Hepatocyte (in vitro differentiated cells): ENCODE measurements around the gene ARRB1.
"Not testable (repeated sequence)": the region's sequence is repeated elsewhere in the genome, so short reads cannot be mapped to it uniquely, and the experiment has no call there.

Experiments
- EZH2 ChIP-seq: fragments of 200-600 bp; sonication (generic); IDR thresholded peaks from 2 replicates; pipeline ENCODE4 v1.6.1; 2016; ENCODE audit warnings: antibody characterized with exemption, mild to moderate bottlenecking, borderline replicate concordance
- TF ChIP-seq, protein P1 (sequence below): fragments of 200-600 bp; sonication (generic); IDR thresholded peaks from 2 replicates; pipeline ENCODE4 v1.5.1; 2016; ENCODE audit warnings: antibody characterized with exemption, mild to moderate bottlenecking; ENCODE audit not compliant: poor library complexity

DNA sequence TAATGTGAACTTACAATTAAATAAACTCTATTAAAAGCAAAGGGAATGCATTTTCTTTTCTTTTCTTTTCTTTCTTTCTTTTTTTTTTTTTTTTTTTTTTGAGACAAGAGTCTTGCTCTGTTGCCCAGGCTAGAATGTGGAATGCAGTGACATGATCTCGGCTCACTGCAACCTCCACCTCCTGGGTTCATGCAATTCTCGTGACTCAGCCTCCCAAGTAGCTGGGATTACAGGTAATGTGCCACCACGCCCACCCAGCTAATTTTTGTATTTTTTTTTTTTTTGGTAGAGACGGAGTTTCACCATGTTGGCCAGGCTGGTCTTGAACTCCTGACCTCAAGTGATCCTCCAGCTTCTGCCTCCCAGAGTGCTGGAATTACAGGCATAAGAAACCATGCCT, 46.5 kb downstream of the ARRB1 start:
- TF ChIP-seq, protein P1, sequence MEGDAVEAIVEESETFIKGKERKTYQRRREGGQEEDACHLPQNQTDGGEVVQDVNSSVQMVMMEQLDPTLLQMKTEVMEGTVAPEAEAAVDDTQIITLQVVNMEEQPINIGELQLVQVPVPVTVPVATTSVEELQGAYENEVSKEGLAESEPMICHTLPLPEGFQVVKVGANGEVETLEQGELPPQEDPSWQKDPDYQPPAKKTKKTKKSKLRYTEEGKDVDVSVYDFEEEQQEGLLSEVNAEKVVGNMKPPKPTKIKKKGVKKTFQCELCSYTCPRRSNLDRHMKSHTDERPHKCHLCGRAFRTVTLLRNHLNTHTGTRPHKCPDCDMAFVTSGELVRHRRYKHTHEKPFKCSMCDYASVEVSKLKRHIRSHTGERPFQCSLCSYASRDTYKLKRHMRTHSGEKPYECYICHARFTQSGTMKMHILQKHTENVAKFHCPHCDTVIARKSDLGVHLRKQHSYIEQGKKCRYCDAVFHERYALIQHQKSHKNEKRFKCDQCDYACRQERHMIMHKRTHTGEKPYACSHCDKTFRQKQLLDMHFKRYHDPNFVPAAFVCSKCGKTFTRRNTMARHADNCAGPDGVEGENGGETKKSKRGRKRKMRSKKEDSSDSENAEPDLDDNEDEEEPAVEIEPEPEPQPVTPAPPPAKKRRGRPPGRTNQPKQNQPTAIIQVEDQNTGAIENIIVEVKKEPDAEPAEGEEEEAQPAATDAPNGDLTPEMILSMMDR = not testable (repeated sequence)
- not testable (repeated sequence) for TF ChIP-seq EZH2
